Esophagus muscularis mucosa (tissue), 3 donors: Measurements from ENCODE around the gene LRATD1.

Experiments used
- POLR2A ChIP-seq: fragments of 450-650 bp; IDR thresholded peaks from one replicate; pipeline ENCODE4 v1.6.1; 2017; ENCODE audit warnings: antibody characterized with exemption, moderate library complexity, mild to moderate bottlenecking, low read depth
- POLR2AphosphoS5 ChIP-seq, 2 donors: sonication (generic); formaldehyde crosslinking; IDR thresholded peaks; one replicate each; pipeline ENCODE4 v1.6.1; 2017; ENCODE audit warnings: antibody characterized with exemption in 2 of 2
- TF ChIP-seq, protein P1 (sequence below), 3 experiments: fragments of 200-600 bp in 2 of 3; fragments of 450-650 bp in 1 of 3; sonication (generic) in 2 of 3; IDR thresholded peaks; one replicate each; pipeline ENCODE4 v1.5.1; 2017 to 2019; ENCODE audit warnings: antibody characterized with exemption in 3 of 3, mild to moderate bottlenecking in 2 of 3, moderate library complexity in 1 of 3

DNA sequence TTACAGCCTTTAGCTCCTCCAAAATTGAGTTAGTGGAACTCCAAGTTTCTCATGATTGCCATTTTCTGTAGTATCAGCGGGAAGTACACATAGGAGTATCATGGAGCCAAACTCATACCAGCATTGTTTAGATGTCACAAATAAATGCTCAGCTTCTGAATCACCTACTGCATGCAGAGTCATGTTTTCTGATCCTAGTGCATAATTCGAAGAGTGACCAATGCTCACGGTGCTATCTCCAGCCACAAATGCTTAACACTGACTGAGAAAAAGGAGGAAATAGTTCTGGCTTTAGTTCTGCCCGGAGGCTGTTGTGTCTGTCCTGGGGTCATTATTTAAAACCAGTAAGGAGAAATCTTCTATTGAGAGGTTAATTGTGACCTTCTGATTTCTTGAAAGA, 45.4 kb upstream of the LRATD1 start:
- TF ChIP-seq, protein P1, sequence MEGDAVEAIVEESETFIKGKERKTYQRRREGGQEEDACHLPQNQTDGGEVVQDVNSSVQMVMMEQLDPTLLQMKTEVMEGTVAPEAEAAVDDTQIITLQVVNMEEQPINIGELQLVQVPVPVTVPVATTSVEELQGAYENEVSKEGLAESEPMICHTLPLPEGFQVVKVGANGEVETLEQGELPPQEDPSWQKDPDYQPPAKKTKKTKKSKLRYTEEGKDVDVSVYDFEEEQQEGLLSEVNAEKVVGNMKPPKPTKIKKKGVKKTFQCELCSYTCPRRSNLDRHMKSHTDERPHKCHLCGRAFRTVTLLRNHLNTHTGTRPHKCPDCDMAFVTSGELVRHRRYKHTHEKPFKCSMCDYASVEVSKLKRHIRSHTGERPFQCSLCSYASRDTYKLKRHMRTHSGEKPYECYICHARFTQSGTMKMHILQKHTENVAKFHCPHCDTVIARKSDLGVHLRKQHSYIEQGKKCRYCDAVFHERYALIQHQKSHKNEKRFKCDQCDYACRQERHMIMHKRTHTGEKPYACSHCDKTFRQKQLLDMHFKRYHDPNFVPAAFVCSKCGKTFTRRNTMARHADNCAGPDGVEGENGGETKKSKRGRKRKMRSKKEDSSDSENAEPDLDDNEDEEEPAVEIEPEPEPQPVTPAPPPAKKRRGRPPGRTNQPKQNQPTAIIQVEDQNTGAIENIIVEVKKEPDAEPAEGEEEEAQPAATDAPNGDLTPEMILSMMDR (IDR thresholded peaks at IDR 0.05), result no peak
- TF ChIP-seq POLR2A (no peak), POLR2AphosphoS5 (IDR thresholded peaks at IDR 0.05) (no peak)
